Thyroid gland (tissue), 4 donors: Measurements from ENCODE around the gene PDZD2.

ENCODE experiments used
- POLR2A ChIP-seq, 2 donors: fragments of 450-650 bp; IDR thresholded peaks; one replicate each; pipeline ENCODE4 v1.6.1; 2017; ENCODE audit warnings: antibody characterized with exemption in 2 of 2, mild to moderate bottlenecking in 2 of 2, moderate library complexity in 1 of 2
- TF ChIP-seq, protein P1 (sequence below), 6 experiments: fragments of 200-600 bp in 3 of 6; fragments of 450-650 bp in 3 of 6; sonication (generic) in 3 of 6; IDR thresholded peaks; one replicate each; pipeline ENCODE4 v1.5.1; 2016 to 2019; ENCODE audit warnings: antibody characterized with exemption in 6 of 6, mild to moderate bottlenecking in 2 of 6, inconsistent platforms in 1 of 6, moderate library complexity in 1 of 6

GRCh38 chr5:32076699-32077695, 438.1 kb downstream of the PDZD2 start:
- TF ChIP-seq, protein P1, sequence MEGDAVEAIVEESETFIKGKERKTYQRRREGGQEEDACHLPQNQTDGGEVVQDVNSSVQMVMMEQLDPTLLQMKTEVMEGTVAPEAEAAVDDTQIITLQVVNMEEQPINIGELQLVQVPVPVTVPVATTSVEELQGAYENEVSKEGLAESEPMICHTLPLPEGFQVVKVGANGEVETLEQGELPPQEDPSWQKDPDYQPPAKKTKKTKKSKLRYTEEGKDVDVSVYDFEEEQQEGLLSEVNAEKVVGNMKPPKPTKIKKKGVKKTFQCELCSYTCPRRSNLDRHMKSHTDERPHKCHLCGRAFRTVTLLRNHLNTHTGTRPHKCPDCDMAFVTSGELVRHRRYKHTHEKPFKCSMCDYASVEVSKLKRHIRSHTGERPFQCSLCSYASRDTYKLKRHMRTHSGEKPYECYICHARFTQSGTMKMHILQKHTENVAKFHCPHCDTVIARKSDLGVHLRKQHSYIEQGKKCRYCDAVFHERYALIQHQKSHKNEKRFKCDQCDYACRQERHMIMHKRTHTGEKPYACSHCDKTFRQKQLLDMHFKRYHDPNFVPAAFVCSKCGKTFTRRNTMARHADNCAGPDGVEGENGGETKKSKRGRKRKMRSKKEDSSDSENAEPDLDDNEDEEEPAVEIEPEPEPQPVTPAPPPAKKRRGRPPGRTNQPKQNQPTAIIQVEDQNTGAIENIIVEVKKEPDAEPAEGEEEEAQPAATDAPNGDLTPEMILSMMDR (IDR thresholded peaks at IDR 0.05) = peak; percentile 40 to 77 (median 70)
- no peak for TF ChIP-seq POLR2A (IDR thresholded peaks at IDR 0.05)
